Central memory CD8-positive, alpha-beta T cell (primary cell): ENCODE results near the gene GSTM1.
"Not testable (repeated sequence)": the region's sequence is repeated elsewhere in the genome, so short reads cannot be mapped to it uniquely, and the experiment has no call there.

Experiments used
- ATAC-seq: fragments of 150-1000 bp; cut with Tn5 transposase; replicated peaks from 2 replicates; pipeline ENCODE4 v1.10.0; 2022; ENCODE audit warnings: mild to moderate bottlenecking, moderate FRiP score, moderate number of reproducible peaks; ENCODE audit not compliant: poor library complexity, severe bottlenecking; ENCODE audit errors: extremely low read depth
- DNase-seq, 2 donors: peaks; one replicate each; pipeline ENCODE4 v3.0.0; 2021; ENCODE audit warnings: low spot score in 2 of 2
- H3K27ac Mint-ChIP-seq: one replicate; pipeline ENCODE4 v1.8.0; 2022; ENCODE audit warnings: low read depth, mild to moderate bottlenecking, moderate library complexity, mixed read lengths
- H3K27me3 Mint-ChIP-seq: one replicate; pipeline ENCODE4 v1.8.0; 2022; ENCODE audit warnings: mixed read lengths
- H3K36me3 Mint-ChIP-seq: one replicate; pipeline ENCODE4 v1.8.0; 2022; ENCODE audit warnings: mild to moderate bottlenecking, moderate library complexity, mixed read lengths; ENCODE audit not compliant: insufficient read depth
- H3K4me1 Mint-ChIP-seq: one replicate; pipeline ENCODE4 v1.8.0; 2022; ENCODE audit warnings: mixed read lengths
- H3K4me3 Mint-ChIP-seq: one replicate; pipeline ENCODE4 v1.8.0; 2022; ENCODE audit warnings: mild to moderate bottlenecking, moderate library complexity, mixed read lengths
- H3K9me3 Mint-ChIP-seq: one replicate; pipeline ENCODE4 v1.8.0; 2022; ENCODE audit warnings: mixed read lengths

The GSTM1 gene

DNA sequence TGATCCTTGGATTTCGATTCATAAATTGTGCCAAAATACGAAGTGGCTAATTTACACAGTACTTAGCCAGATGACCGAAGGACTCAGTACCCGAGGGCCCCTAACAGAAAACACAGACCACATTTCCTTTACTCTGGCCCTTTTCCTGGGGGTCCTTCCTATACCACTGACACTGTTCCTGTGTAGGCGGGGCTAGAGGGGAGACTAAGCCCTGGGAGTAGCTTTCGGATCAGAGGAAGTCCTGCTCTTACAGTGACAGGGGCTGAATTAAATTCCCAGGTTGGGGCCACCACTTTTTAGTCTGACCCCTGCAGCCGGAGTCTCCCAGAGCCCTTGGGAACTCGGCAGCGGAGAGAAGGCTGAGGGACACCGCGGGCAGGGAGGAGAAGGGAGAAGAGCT lies 508 bp upstream of the GSTM1 start:
- H3K4me3 Mint-ChIP-seq, H3K27ac Mint-ChIP-seq, H3K27me3 Mint-ChIP-seq, H3K9me3 Mint-ChIP-seq, ATAC-seq, H3K4me1 Mint-ChIP-seq, H3K36me3 Mint-ChIP-seq, DNase-seq: not testable (repeated sequence)

DNA sequence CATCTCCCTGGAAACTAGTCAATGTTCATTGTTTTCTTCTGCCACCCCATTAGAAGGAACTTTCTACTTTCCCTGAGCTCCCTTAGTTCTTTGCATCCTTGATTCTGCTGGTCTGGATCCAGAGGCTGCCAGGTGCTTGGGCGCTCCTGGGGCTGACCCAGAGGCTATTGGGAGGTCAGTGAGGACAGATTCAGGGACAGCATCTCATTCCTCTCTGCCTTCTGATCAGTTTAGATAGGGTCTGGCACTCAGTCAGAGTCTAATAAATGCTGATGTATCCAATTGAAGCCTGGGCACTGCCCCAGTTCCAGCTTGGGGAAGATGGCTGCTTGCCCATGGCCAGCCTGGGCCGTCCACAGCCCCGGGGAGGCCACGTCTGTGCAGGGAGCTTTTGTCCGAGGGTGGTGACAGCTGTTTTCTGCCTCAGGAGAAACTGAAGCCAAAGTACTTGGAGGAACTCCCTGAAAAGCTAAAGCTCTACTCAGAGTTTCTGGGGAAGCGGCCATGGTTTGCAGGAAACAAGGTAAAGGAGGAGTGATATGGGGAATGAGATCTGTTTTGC lies 2.3 kb downstream of the GSTM1 start:
- no peaks in the 10 kb centered on the region for H3K9me3 Mint-ChIP-seq
- ATAC-seq (no peak), DNase-seq (no peak)
- no peaks in the 10 kb centered on the region for H3K36me3 Mint-ChIP-seq
- no peaks in the 10 kb centered on the region for H3K27me3 Mint-ChIP-seq
- H3K4me3 Mint-ChIP-seq, result no peak overlapping the region
- no peaks in the 10 kb centered on the region for H3K4me1 Mint-ChIP-seq
- no peak overlapping the region for H3K27ac Mint-ChIP-seq

DNA sequence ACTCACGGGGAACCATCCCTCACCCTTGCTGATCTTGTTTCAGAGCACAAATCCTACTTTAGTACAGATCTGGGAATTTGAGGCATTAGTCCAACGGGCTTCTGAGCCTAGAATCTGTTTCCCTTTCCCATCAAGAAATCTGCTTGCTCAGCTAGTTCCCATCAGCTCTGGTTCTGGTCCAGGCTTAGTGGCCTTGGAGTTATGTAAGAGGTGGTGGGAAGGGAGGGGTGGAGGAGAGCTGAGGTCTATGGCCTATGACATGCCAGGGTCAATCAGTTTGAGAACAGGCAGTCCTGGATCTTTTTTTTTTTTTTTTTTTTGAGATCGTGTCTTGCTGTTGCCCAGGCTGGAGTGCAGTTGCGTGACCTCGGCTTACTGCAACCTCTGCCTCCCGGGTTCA lies 4.1 kb downstream of the GSTM1 start:
- Mint-ChIP-seq H3K9me3 (no peaks in the 10 kb centered on the region), H3K4me1 (no peaks in the 10 kb centered on the region), H3K27ac (no peak overlapping the region), H3K27me3 (no peaks in the 10 kb centered on the region), H3K36me3 (no peaks in the 10 kb centered on the region), H3K4me3 (no peak overlapping the region)
- DNase-seq (no peak), ATAC-seq (no peak)

DNA sequence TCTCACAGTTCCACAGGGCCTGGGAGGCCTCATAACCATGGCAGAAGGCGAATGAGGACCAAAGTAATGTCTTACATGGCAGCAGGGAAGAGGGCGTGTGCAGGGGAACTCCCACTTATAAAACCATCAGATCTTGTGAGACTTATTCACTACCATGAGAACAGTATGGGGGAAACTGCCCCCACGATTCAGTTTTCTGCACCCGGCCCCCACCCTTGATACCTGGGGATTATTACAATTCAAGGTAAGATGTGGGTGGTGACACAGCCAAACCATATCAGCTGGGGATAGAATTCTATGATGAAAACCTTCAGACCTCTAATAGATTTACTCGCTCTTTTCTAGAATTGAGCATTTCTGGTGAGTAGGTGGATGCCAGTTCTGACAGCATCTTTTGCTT lies 6.8 kb downstream of the GSTM1 start:
- not testable (repeated sequence) for H3K9me3 Mint-ChIP-seq, H3K27ac Mint-ChIP-seq, ATAC-seq, H3K27me3 Mint-ChIP-seq, DNase-seq, H3K4me1 Mint-ChIP-seq, H3K4me3 Mint-ChIP-seq, H3K36me3 Mint-ChIP-seq

DNA sequence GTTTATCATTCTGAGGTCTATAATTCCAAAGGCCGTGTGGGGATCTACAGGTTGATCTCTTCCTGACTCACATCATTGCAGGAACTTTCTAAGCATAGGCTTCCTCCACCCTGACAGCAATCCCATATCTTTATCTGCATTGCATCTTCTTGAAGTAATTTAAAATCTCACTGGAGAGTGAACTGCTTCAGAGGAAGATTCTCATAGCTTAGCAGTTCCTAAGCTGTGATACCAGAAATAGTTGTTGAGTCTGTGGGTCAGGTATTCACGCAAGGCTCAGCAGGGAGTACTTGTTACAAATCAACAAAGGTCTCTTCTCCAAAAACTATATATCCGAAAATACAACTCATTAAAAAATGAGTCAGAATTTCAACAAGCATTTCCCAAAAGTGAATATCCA lies 7.5 kb downstream of the GSTM1 start:
- H3K36me3 Mint-ChIP-seq, result not testable (repeated sequence)

DNA sequence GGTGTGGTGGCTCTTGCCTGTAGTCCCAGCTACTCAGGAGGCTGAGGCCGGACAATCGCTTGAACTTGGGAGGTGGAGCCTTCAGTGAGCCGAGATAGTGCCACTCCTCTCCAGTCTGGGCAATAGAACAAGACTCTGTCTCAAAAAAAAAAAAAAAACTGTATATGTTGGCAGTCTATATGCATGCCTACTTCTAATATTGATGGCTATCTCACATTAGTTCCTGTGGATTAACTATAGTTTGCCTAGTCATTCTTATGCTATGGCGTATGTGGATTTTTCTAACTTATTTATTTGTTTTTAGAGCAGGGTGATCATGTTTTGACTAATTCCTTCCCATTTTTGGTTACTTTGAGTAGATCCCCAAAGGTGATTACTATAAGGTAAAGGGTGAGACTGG lies 9.4 kb downstream of the GSTM1 start:
- DNase-seq (no peak), ATAC-seq (no peak)
- no peaks in the 10 kb centered on the region for H3K4me1 Mint-ChIP-seq
- H3K9me3 Mint-ChIP-seq, result no peaks in the 10 kb centered on the region
- no peak overlapping the region for H3K27ac Mint-ChIP-seq
- no peaks in the 10 kb centered on the region for H3K36me3 Mint-ChIP-seq
- no peaks in the 10 kb centered on the region for H3K27me3 Mint-ChIP-seq
- H3K4me3 Mint-ChIP-seq, result no peak overlapping the region

More for the DNA sequence above, 7.5 kb downstream of the GSTM1 start:
- H3K9me3 Mint-ChIP-seq, H3K27me3 Mint-ChIP-seq, H3K4me3 Mint-ChIP-seq, H3K4me1 Mint-ChIP-seq, ATAC-seq, H3K27ac Mint-ChIP-seq, DNase-seq: not testable (repeated sequence)

DNA sequence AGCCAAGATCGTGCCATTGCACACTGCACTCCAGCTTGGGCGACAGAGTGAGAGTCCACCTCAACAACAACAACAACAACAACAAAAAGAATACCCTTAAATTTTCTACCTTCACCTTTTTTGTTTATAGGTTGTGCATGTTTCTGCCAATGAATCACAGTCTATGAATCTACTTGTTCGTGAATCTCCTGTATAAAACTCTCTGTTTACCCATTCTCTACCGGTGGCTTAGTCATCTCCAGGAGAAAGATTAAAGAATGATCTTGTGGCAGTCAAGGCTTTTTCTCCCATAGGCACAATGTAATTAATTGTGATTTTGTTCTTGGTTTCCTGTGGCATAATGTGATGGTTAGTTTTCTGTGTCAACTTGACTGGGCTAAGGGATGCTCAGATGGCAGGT lies 10.2 kb downstream of the GSTM1 start:
- not testable (repeated sequence) for H3K27ac Mint-ChIP-seq, H3K9me3 Mint-ChIP-seq, H3K27me3 Mint-ChIP-seq, H3K4me1 Mint-ChIP-seq, H3K36me3 Mint-ChIP-seq, DNase-seq, ATAC-seq, H3K4me3 Mint-ChIP-seq

DNA sequence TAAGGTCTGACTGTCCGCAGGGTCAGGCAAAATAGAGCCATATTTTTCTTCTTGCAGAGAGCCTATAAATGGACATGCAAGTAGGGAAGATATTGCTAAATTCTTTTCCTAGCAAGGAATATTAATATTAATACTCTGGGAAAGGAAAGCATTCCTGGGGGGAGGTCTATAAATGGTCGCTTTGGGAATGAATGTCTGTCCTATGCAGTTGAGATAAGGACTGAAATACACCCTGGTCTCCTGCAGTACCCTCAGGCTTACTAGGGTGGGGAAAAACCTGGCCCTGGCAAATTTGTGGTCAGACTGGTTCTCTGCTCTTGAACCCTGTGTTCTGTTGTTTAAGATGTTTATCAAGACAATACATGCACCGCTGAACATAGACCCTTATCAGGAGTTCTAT lies 15.3 kb downstream of the GSTM1 start:
- not testable (repeated sequence) for H3K9me3 Mint-ChIP-seq, H3K4me3 Mint-ChIP-seq, H3K4me1 Mint-ChIP-seq, ATAC-seq, H3K27ac Mint-ChIP-seq, H3K36me3 Mint-ChIP-seq, DNase-seq
- peaks cover 36% of the 10 kb centered on the region for H3K27me3 Mint-ChIP-seq

DNA sequence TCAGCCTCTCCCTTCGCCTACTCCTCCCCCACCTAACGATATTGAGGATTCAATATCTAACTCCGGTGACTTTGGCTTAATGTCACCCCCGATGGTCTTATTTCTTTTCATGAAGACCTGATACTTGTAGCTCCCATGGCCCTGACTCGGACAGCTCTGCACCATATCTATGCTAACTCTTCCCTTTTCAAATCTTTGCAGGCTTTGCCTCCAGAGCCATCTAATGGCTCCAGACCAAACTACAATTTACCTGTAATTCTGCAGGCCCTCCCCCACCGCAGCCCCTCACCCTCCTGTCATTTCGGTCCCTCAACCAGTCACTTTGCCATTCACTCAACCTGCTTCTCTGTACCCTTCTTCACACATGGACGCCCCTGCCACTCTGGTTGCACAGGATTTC lies 16.6 kb downstream of the GSTM1 start:
- ATAC-seq (no peak), DNase-seq (no peak)
- peaks cover 41% of the 10 kb centered on the region for H3K27me3 Mint-ChIP-seq
- no peaks in the 10 kb centered on the region for H3K36me3 Mint-ChIP-seq
- H3K27ac Mint-ChIP-seq, result no peak overlapping the region
- peaks cover 9% of the 10 kb centered on the region for H3K9me3 Mint-ChIP-seq
- no peak overlapping the region for H3K4me3 Mint-ChIP-seq
- no peaks in the 10 kb centered on the region for H3K4me1 Mint-ChIP-seq

DNA sequence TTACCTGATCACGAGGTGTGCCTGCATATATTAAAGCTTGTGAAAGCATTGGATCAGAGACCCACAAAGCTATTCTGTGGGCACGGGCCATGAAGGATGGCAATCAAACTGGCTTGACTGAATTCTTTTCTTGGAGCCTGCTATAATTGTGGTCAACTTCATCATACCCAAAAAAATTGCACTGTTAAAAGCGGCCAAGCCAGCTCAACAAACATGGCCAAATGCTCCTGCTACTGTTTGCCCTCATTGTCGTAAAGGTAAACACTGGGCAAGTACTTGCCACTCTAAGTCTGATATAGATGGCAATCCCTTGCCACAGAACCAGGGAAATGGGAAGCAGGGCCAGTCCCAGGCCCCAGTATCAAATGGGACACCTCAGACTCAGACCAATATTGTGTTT lies 17.8 kb downstream of the GSTM1 start:
- Mint-ChIP-seq H3K9me3 (peaks cover 9% of the 10 kb centered on the region), H3K36me3 (no peaks in the 10 kb centered on the region), H3K27ac (no peak overlapping the region), H3K4me3 (no peak overlapping the region), H3K4me1 (no peaks in the 10 kb centered on the region), H3K27me3 (peaks cover 41% of the 10 kb centered on the region)
- DNase-seq, result no peak
- ATAC-seq, result no peak

DNA sequence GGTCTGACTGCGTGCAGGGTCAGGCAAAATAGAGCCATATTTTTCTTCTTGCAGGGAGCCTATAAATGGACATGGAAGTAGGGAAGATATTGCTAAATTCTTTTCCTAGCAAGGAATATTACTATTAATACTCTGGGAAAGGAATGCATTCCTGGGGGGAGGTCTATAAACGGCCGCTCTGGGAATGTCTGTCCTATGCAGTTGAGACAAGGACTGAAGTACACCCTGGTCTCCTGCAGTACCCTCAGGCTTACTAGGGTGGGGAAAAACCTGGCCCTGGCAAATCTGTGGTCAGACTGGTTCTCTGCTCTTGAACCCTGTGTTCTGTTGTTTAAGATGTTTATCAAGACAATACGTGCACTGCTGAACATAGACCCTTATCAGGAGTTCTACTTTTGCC lies 21.3 kb downstream of the GSTM1 start:
- H3K36me3 Mint-ChIP-seq, DNase-seq, H3K4me1 Mint-ChIP-seq, ATAC-seq, H3K27ac Mint-ChIP-seq, H3K4me3 Mint-ChIP-seq, H3K9me3 Mint-ChIP-seq: not testable (repeated sequence)
- peaks cover 43% of the 10 kb centered on the region for H3K27me3 Mint-ChIP-seq

DNA sequence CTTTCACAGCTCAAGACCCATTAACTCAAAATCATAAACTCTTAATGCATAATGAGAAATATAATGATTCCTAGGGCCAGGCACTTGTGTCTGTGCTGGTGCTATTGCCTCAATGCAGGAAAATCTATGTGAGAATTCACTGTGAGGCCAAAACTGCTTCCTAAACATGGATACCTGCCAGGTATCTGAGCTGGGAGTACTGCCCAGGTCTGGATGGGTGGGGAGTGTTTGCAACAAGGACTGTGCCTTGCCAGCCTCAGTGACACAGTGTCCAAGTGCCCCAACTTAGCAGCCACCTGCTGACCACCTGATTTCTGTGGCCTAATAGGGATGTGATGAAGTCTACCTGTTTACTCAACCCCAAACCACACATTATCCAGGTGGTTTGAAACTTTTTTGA lies 22.2 kb downstream of the GSTM1 start:
- H3K4me1 Mint-ChIP-seq, H3K27ac Mint-ChIP-seq: not testable (repeated sequence)

DNA sequence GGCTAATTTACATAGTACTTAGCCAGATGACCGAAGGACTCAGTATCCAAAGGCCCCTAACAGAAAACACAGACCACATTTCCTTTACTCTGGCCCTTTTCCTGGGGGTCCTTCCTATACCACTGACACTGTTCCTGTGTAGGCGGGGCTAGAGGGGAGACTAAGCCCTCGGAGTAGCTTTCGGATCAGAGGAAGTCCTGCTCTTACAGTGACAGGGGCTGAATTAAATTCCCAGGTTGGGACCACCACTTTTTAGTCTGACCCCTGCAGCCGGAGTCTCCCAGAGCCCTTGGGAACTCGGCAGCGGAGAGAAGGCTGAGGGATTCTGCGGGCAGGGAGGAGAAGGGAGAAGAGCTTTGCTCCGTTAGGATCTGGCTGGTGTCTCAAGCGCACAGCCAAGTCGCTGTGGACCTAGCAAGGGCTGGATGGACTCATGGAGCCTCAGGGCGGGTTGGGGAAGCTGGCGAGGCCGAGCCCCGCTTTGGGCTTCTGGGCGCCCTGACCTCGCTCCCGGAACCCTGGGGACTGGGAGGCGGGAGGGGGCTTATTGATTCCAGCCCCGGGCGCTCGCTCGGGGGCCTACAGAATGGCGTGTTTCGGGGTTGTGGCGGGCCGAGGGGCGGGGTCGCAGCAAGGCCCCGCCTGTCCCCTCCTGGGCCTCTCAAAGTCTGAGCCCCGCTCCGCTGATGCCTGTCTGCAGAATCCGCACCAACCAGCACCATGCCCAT lies 24.1 kb downstream of the GSTM1 start, which contains the start of gene GSTM5:
Gene GSTM5 (plus strand): TSS at position 659 of the 728 bp plus-strand sequence. CDS start 62 bp downstream, at position 721.
- H3K4me1 Mint-ChIP-seq, H3K9me3 Mint-ChIP-seq, ATAC-seq, DNase-seq, H3K36me3 Mint-ChIP-seq, H3K4me3 Mint-ChIP-seq, H3K27ac Mint-ChIP-seq: not testable (repeated sequence)
- peaks cover 37% of the 10 kb centered on the region for H3K27me3 Mint-ChIP-seq

More for the DNA sequence above, 22.2 kb downstream of the GSTM1 start:
- H3K27me3 Mint-ChIP-seq, result peaks cover 43% of the 10 kb centered on the region
- not testable (repeated sequence) for ATAC-seq, H3K4me3 Mint-ChIP-seq, H3K9me3 Mint-ChIP-seq, H3K36me3 Mint-ChIP-seq, DNase-seq
